HepG2 (cell line): ENCODE measurements around the gene GPS1. TPM values are rescaled to one million over a fixed set of nuclear protein-coding genes. Genes with fewer than 3 reads are reported as not detected.

Experiments
- AGO1 ChIP-seq: fragments of 200-400 bp; formaldehyde crosslinking; IDR thresholded peaks from 2 replicates; pipeline ENCODE4 v1.6.1; 2017; ENCODE audit warnings: mild to moderate bottlenecking, low read depth, low read length, moderate library complexity; ENCODE audit not compliant: poor library complexity, severe bottlenecking
- ATM ChIP-seq: fragments of 450-650 bp; IDR thresholded peaks from 2 replicates; pipeline ENCODE4 v1.7.1; 2017; ENCODE audit warnings: mild to moderate bottlenecking, borderline replicate concordance
- FOXO1 ChIP-seq: sonication (generic); formaldehyde crosslinking; IDR thresholded peaks from 2 replicates; pipeline ENCODE4 v1.4.0; 2020; ENCODE audit warnings: missing genetic modification reagents
- KMT2B ChIP-seq: IDR thresholded peaks from 2 replicates; pipeline ENCODE4 v1.6.1; 2016; ENCODE audit warnings: missing genetic modification reagents, missing compliant biosample characterization
- NBN ChIP-seq: fragments of 450-650 bp; conservative IDR thresholded peaks from 2 replicates; pipeline ENCODE4 v1.6.1; 2017
- PATZ1 ChIP-seq: sonication (generic); formaldehyde crosslinking; IDR thresholded peaks from 2 replicates; pipeline ENCODE4 v1.4.0; 2020; ENCODE audit warnings: missing genetic modification reagents
- RAD21 ChIP-seq: fragments of 450-650 bp; formaldehyde crosslinking; IDR thresholded peaks from 2 replicates; pipeline ENCODE4 v1.5.0; 2020; ENCODE audit warnings: mild to moderate bottlenecking
- SETDB1 ChIP-seq: sonication (generic); formaldehyde crosslinking; IDR thresholded peaks from 2 replicates; pipeline ENCODE4 v1.5.1; 2020; ENCODE audit warnings: missing genetic modification reagents, mild to moderate bottlenecking, borderline replicate concordance
- SIN3A ChIP-seq: IDR thresholded peaks from 2 replicates; pipeline ENCODE4 v1.6.1; 2011; ENCODE audit warnings: low read depth, mild to moderate bottlenecking, control low read depth, low read length, borderline replicate concordance
- SMAD9 ChIP-seq: sonication (generic); formaldehyde crosslinking; IDR thresholded peaks from 2 replicates; pipeline ENCODE4 v1.5.1; 2020; ENCODE audit warnings: mild to moderate bottlenecking, missing genetic modification reagents
- SRSF9 ChIP-seq: fragments of 200-400 bp; formaldehyde crosslinking; IDR thresholded peaks from 2 replicates; pipeline ENCODE4 v1.6.1; 2018; ENCODE audit warnings: borderline replicate concordance, mild to moderate bottlenecking, low read depth, low read length; ENCODE audit not compliant: insufficient read depth, poor library complexity, severe bottlenecking
- TRAFD1 ChIP-seq: sonication (generic); formaldehyde crosslinking; IDR thresholded peaks from 2 replicates; pipeline ENCODE4 v1.5.1; 2020; ENCODE audit warnings: missing genetic modification reagents, mild to moderate bottlenecking, borderline replicate concordance
- ZBTB4 ChIP-seq: sonication (generic); formaldehyde crosslinking; IDR thresholded peaks from 2 replicates; pipeline ENCODE4 v1.4.0; 2020; ENCODE audit warnings: missing genetic modification reagents, mild to moderate bottlenecking, borderline replicate concordance
- ZKSCAN5 ChIP-seq: sonication (generic); formaldehyde crosslinking; IDR thresholded peaks from 2 replicates; pipeline ENCODE4 v1.5.1; 2020; ENCODE audit warnings: mild to moderate bottlenecking, missing genetic modification reagents
- ZNF3 ChIP-seq: IDR thresholded peaks from 2 replicates; pipeline ENCODE4 v1.7.0; 2017; ENCODE audit warnings: inconsistent platforms
- ZNF761 ChIP-seq: sonication (generic); formaldehyde crosslinking; conservative IDR thresholded peaks from 2 replicates; pipeline ENCODE4 v1.4.0; 2020; ENCODE audit warnings: mild to moderate bottlenecking, missing genetic modification reagents
- polyA plus RNA-seq, 8 experiments: library from polyadenylated mRNA; depleted of rRNA in 3 of 8; stranded (reverse) in 7 of 8; unstranded in 1 of 8; fragments of >200 nt; fragmentation: Illumina TruSeq in 4 of 8; extraction: Trizol in 4 of 8; gene quantifications; 2 replicates each; pipeline versions ENCODE4 v1.2.1 to v1.2.3, GENCODE V29; 2011 to 2016; ENCODE audit warnings: low read depth in 4 of 8, missing spikeins in 1 of 8, mixed read lengths in 1 of 8; ENCODE audit not compliant: insufficient read depth in 1 of 8
- total RNA-seq, 5 experiments: library from RNA; depleted of rRNA; stranded (reverse); fragments of >200 nt; fragmentation: Illumina TruSeq; extraction: Trizol; gene quantifications; 2 replicates each; pipeline ENCODE4 v1.2.3, GENCODE V29; 2016; ENCODE audit warnings: low read depth in 1 of 5

The GPS1 gene
- total and polyA plus RNA-seq, 2 of the 13 experiments (the other 11 are each of a cell fraction or from before 2014, with no cell fraction given): 124 to 128 TPM

- no peak for TF ChIP-seq SRSF9
- TF ChIP-seq KMT2B (CRISPR knock-in tag): no peak
- no peak for TF ChIP-seq ZNF3
- no peak for TF ChIP-seq SMAD9 (CRISPR knock-in tag)
- TF ChIP-seq AGO1: peak; percentile 11
- TF ChIP-seq ZBTB4 (CRISPR knock-in tag): no peak
- no peak for TF ChIP-seq ATM
- TF ChIP-seq ZNF761 (CRISPR knock-in tag): no peak
- TF ChIP-seq RAD21: peak; percentile 46
- TF ChIP-seq SIN3A: peak; percentile 58; the same call in 1 of the 2 replicates
- TF ChIP-seq FOXO1: 0 out of 2 replicates have a peak, but pooled peaks have one; percentile 15
- TF ChIP-seq TRAFD1 (CRISPR knock-in tag): no peak
- TF ChIP-seq PATZ1 (CRISPR knock-in tag): peak; percentile 58; the same call in 1 of the 2 replicates
- no peak for TF ChIP-seq SETDB1 (CRISPR knock-in tag)
- TF ChIP-seq NBN: no peak
- no peak for TF ChIP-seq ZKSCAN5
Observed at GRCh38 chr17:82097184-82097918, 45.7 kb downstream of the GPS1 start (continued).
